Testis (tissue), 2 donors: Measurements from ENCODE around the gene GRAMD1B.

Experiments
- POLR2A ChIP-seq: fragments of 450-650 bp; IDR thresholded peaks from one replicate; pipeline ENCODE4 v1.6.1; 2017; ENCODE audit warnings: antibody characterized with exemption, mild to moderate bottlenecking, moderate library complexity
- TF ChIP-seq, protein P1 (sequence below), 3 experiments: fragments of 450-650 bp in 2 of 3; fragments of 200-600 bp in 1 of 3; sonication (generic) in 1 of 3; IDR thresholded peaks; one replicate each; pipeline ENCODE4 v1.5.1; 2016 to 2019; ENCODE audit warnings: antibody characterized with exemption in 3 of 3, mild to moderate bottlenecking in 2 of 3, moderate library complexity in 1 of 3

DNA sequence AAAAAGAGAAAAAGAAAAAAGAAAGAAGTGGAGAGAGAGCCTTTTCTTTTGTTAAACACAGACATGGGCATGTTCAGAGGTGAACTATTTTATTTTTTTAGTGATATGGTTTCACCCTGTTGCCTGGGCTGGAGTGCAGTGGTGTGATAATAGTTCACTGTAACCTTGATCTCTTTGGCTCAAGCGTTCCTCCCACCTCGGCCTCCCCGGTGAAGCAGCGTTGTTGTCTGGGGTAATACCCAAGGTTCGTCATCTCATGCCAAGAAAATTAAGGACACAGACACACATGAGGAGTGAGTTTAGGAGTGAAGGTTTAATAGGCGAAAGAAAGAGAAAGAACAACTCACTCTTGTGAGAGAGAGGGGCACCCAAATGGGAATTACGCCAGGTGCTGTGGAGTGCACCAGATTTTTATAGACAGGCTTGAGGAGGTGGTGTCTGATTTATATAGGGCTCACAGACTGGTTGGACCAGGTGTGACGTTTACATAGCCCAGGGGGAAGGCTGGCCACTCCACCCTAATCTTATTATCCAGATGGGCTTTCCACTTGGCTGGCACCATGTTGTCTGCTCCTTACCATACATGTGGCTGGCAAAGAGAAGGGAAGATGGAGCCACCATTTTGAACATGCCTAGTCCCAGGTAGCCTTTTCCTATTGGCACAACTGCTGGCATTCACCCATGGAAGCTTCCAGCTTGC lies 42.3 kb downstream of the GRAMD1B start:
- TF ChIP-seq, protein P1, sequence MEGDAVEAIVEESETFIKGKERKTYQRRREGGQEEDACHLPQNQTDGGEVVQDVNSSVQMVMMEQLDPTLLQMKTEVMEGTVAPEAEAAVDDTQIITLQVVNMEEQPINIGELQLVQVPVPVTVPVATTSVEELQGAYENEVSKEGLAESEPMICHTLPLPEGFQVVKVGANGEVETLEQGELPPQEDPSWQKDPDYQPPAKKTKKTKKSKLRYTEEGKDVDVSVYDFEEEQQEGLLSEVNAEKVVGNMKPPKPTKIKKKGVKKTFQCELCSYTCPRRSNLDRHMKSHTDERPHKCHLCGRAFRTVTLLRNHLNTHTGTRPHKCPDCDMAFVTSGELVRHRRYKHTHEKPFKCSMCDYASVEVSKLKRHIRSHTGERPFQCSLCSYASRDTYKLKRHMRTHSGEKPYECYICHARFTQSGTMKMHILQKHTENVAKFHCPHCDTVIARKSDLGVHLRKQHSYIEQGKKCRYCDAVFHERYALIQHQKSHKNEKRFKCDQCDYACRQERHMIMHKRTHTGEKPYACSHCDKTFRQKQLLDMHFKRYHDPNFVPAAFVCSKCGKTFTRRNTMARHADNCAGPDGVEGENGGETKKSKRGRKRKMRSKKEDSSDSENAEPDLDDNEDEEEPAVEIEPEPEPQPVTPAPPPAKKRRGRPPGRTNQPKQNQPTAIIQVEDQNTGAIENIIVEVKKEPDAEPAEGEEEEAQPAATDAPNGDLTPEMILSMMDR (IDR thresholded peaks at IDR 0.05), result no peak
- TF ChIP-seq POLR2A, result no peak
